LNCaP clone FGC (cell line): ENCODE measurements around the gene MAOA.

Source experiments
- DNase-seq: peaks from one replicate; pipeline ENCODE4 v3.0.0-alpha.2; 2011; ENCODE audit warnings: low read depth
- H3K4me3 ChIP-seq: 2 replicates; pipeline ENCODE4 v1.5.1; 2011; ENCODE audit warnings: mild to moderate bottlenecking, low read depth, low read length, control low read depth
- CTCF ChIP-seq: IDR thresholded peaks from 2 replicates; pipeline ENCODE4 v1.5.1; 2012; ENCODE audit warnings: mild to moderate bottlenecking; ENCODE audit not compliant: control insufficient read depth, insufficient read depth; ENCODE audit errors: extremely low read depth

Gene MAOA

GRCh38 chrX:43747476-43747875, 91.4 kb downstream of the MAOA start:
- H3K4me3 ChIP-seq: no peak overlapping the region
- TF ChIP-seq CTCF: no peak
- DNase-seq: no peak

DNA sequence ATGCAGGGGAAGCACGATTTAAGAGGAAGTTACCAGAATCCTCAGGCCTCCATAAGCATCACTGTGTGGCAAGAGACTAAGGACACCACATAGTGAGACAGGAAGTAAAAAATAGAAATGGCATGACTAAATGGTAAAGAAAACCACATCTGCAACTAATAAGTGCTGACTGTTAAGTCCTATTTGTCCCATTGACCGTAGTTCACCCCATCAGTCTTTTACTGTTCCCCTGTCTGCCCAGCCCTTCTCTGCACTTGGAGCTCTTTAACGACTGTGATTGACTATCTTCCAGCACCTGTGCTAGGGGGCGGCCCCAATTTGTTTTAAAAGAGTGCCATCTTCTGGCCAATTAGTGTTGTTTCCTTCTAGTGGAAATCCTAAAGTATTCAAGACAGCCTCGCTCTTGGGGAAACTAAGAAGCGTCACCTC, 94.2 kb downstream of the MAOA start:
- peak; percentile 49 for DNase-seq
- TF ChIP-seq CTCF: peak; percentile 42
- no peak overlapping the region for H3K4me3 ChIP-seq

DNA sequence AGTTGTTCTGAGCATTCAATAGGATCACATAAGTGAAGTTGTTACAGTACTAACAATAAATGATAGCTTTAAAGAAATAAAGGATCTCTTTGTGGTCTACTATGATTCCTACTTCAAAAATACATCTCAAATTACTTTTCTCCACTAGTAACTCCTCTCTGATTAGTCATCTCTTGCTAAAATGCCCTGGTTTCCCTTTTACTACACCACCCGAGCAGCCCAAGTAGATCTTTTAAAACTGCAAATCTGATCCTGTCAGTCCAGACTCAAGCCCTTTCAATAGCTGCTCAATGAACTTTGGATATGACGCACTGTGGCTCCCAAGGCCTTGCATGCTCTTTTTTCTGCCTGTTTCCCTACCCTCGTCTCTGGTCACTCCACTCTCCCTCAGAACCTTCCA, 97.5 kb downstream of the MAOA start:
- TF ChIP-seq CTCF: no peak
- no peak overlapping the region for H3K4me3 ChIP-seq
- DNase-seq: no peak

DNA sequence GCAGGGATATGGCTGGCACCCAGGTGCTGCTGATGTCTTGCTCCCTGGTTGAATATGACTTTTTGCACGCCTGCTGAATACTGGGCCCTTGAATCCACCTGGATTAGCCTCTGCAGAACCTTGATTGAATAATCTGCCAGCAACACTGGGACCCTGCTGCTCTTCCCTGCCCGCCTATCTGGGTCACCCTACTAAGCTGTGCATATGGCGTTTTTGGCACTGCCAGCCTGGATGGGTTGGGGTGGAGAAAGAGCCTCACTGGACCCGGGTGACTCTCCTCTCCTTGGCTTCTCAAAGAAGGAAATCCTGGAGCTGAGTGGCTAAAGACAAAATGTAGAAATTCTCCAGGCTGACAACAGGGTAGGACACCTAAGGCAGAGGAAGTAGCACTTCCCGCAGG, 100.0 kb downstream of the MAOA start:
- TF ChIP-seq CTCF: no peak
- no peak for DNase-seq
- H3K4me3 ChIP-seq: no peak overlapping the region

DNA sequence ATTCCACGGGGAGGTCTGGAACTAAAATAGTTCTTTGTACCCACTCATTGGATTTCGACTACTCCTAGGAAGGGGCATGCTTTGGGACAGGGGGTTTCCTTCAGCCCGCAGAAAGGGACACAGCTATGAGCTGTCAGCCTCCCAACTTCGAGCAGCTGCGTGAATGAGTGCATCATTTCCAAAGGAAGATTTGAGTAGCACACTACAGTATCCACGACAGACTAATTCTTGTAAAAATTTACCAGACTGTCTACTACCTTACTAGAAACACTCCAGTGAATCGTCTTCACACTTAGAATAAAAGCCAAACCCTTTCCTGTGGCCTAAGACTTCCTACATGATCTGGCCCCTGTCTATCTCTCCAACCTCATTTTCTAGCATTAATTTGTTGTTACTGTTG, 101.9 kb downstream of the MAOA start:
- no peak for TF ChIP-seq CTCF
- no peak for DNase-seq
- no peak overlapping the region for H3K4me3 ChIP-seq

DNA sequence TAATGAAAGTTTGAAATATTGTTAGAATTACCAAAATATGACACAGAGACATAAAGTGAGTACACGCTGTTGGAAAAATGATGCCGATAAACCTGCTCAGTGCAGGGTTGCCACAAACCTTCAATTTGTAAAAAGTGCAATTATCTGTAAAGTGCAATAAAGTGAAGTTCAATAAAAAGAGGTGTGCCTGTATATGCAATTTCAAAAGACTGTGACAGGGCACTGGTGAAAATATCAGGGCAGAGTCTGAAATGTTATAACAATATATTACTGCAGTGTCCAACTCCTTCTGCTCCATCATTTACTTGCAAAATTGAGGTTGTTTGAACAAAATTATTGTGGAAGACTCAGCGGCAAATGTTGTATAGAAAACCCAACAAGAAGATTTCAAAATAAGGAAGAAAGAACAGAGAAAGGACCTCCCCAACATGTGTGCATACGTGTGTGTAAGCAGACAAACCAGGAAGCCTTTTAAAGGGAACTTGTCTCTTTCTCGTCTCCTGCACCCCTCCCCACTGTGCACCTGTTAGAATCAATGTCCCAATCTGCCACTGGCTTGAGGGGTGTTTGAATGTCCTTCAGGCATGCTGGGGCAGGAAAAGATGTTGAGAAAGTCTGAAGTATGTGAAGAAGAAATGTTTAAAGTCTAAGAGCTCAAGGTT, 130.0 kb downstream of the MAOA start:
- no peak overlapping the region for H3K4me3 ChIP-seq
- no peak for TF ChIP-seq CTCF
- no peak for DNase-seq
